Neuronal stem cell (in vitro differentiated cells): ENCODE data around the gene ZMIZ1.

Experiments
- DNase-seq: peaks from one replicate; pipeline ENCODE4 v3.0.0-alpha.2; 2013; ENCODE audit warnings: low spot score
- H2AFZ ChIP-seq: one replicate; pipeline ENCODE4 v1.6.1; 2013; ENCODE audit warnings: mild to moderate bottlenecking, low read length, inconsistent platforms
- H2AK5ac ChIP-seq: 2 replicates; pipeline ENCODE4 v1.6.1; 2013; ENCODE audit warnings: low read depth, mild to moderate bottlenecking, inconsistent platforms, low read length, moderate library complexity, mixed read lengths
- H2BK120ac ChIP-seq: 2 replicates; pipeline ENCODE4 v1.6.1; 2013; ENCODE audit warnings: low read depth, mild to moderate bottlenecking, inconsistent platforms, low read length, moderate library complexity, mixed read lengths
- H2BK12ac ChIP-seq: one replicate; pipeline ENCODE4 v1.6.1; 2013; ENCODE audit warnings: low read length, inconsistent platforms
- H2BK15ac ChIP-seq: 2 replicates; pipeline ENCODE4 v1.6.1; 2013; ENCODE audit warnings: mild to moderate bottlenecking, low read length, inconsistent platforms, mixed read lengths
- H2BK5ac ChIP-seq: one replicate; pipeline ENCODE4 v1.6.1; 2013; ENCODE audit warnings: inconsistent platforms, mild to moderate bottlenecking, low read length, moderate library complexity
- H3K14ac ChIP-seq: one replicate; pipeline ENCODE4 v1.6.1; 2013; ENCODE audit warnings: low read length, inconsistent platforms
- H3K18ac ChIP-seq: 2 replicates; pipeline ENCODE4 v1.6.1; 2013; ENCODE audit warnings: low read length, inconsistent platforms
- H3K23ac ChIP-seq: 2 replicates; pipeline ENCODE4 v1.6.1; 2013; ENCODE audit warnings: low read depth, mild to moderate bottlenecking, mixed read lengths, low read length, inconsistent platforms; ENCODE audit not compliant: poor library complexity
- H3K27ac ChIP-seq: replicated peaks from 3 replicates; pipeline ENCODE4 v1.5.1; 2013; ENCODE audit warnings: low read length, inconsistent platforms
- H3K27me3 ChIP-seq, 3 experiments: 2 replicates each; pipeline ENCODE4 v1.6.1; 2013; ENCODE audit warnings: low read length in 3 of 3, mild to moderate bottlenecking in 2 of 3, inconsistent platforms in 1 of 3, low read depth in 1 of 3, mixed read lengths in 1 of 3, moderate library complexity in 1 of 3; ENCODE audit not compliant: control insufficient read depth in 3 of 3, insufficient read depth in 3 of 3
- H3K36me3 ChIP-seq, 2 donors: replicated peaks in 1 of 2; 2 replicates each; pipeline ENCODE4 v1.6.1; 2013; ENCODE audit warnings: low read length in 2 of 2; ENCODE audit not compliant: control insufficient read depth in 2 of 2, insufficient read depth in 2 of 2
- H3K4ac ChIP-seq: 2 replicates; pipeline ENCODE4 v1.6.1; 2013; ENCODE audit warnings: inconsistent platforms, mild to moderate bottlenecking, low read length, moderate library complexity
- H3K4me1 ChIP-seq, 2 donors: 1 replicate in 1 of 2; 2 replicates in 1 of 2; pipeline ENCODE4 v1.6.1; 2013; ENCODE audit warnings: low read length in 2 of 2, low read depth in 1 of 2; ENCODE audit not compliant: control insufficient read depth in 2 of 2, insufficient read depth in 1 of 2
- H3K4me2 ChIP-seq: one replicate; pipeline ENCODE4 v1.6.1; 2013; ENCODE audit warnings: mild to moderate bottlenecking, low read length, inconsistent platforms; ENCODE audit not compliant: insufficient read depth, poor library complexity, severe bottlenecking
- H3K4me3 ChIP-seq, 2 donors: 2 replicates each; pipeline ENCODE4 v1.5.1; 2013; ENCODE audit warnings: low read length in 2 of 2, mild to moderate bottlenecking in 2 of 2, inconsistent platforms in 1 of 2, moderate library complexity in 1 of 2
- H3K79me1 ChIP-seq: one replicate; pipeline ENCODE4 v1.6.1; 2013; ENCODE audit warnings: low read depth, mild to moderate bottlenecking, inconsistent platforms, low read length, moderate library complexity
- H3K9ac ChIP-seq: one replicate; pipeline ENCODE4 v1.6.1; 2013; ENCODE audit warnings: mild to moderate bottlenecking, low read depth, low read length, inconsistent platforms; ENCODE audit not compliant: poor library complexity
- H3K9me3 ChIP-seq, 2 donors: replicated peaks in 1 of 2; 2 replicates each; pipeline versions ENCODE3 to v1.6.1; 2013; ENCODE audit warnings: low read length in 2 of 2, mild to moderate bottlenecking in 2 of 2, inconsistent platforms in 1 of 2, low read depth in 1 of 2, mixed read lengths in 1 of 2, moderate library complexity in 1 of 2; ENCODE audit not compliant: control insufficient read depth in 2 of 2, insufficient read depth in 1 of 2
- H4K8ac ChIP-seq: one replicate; pipeline ENCODE4 v1.6.1; 2013; ENCODE audit warnings: low read depth, mild to moderate bottlenecking, inconsistent platforms, low read length, moderate library complexity
- H4K91ac ChIP-seq: one replicate; pipeline ENCODE4 v1.6.1; 2013; ENCODE audit warnings: low read length, low read depth, mild to moderate bottlenecking, inconsistent platforms; ENCODE audit not compliant: poor library complexity
- WGBS, 2 donors: extraction: QIAGEN DNeasy Blood & Tissue Kit; methylation state at CpG; one replicate each; pipeline ENCODE4 v1.1.7; 2013; ENCODE audit warnings: missing lambda C conversion rate in 2 of 2, mixed read lengths in 1 of 2; ENCODE audit not compliant: insufficient read length in 2 of 2, insufficient replicate concordance in 1 of 2; ENCODE audit errors: extremely low coverage in 2 of 2; 5-methylcytosine and 5-hydroxymethylcytosine counted together

Gene ZMIZ1

DNA sequence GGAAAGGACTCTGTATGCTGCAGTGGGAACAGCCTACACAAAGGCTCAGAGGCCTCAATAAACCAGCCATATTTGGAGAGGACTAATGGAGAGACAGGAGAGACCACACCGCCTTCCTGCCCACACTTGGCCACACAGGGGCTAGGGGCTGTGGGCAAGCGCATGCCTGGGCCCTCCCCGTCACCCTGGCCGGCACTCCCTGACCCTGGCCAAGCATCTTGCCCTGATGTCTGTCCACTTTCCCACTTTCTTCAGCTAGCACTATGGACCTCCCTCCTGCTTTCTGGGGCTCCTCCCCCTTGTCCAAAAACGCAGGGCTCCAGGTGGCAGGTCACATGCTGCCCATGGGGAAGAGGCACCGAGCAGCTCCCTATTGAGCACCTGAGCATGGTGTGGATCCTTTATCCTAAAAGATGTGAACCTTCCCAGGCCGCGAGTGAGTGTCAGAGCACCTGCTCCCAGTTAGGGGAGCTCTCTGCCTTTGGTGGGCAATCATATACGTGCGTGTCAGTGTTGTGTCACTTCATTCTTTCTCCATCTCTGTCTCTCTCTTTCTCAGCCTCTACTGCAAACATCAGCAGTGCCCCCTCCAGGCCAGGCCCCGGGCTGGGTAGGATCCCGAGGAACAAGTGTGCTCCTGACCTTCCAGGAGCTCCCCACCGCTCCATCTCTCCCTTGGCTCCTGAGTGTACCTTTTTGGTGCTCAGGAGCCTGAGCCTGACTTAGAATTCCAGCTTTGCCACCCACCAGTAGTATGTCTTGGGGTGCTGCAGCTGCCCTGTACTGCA lies 74.0 kb downstream of the ZMIZ1 start:
- WGBS, 2 donors, result no CpG with 5 or more reads among the region's 13 CpGs
- H3K4me1 ChIP-seq, result peaks cover 8 to 26% of the 10 kb centered on the region in 2 donors

DNA sequence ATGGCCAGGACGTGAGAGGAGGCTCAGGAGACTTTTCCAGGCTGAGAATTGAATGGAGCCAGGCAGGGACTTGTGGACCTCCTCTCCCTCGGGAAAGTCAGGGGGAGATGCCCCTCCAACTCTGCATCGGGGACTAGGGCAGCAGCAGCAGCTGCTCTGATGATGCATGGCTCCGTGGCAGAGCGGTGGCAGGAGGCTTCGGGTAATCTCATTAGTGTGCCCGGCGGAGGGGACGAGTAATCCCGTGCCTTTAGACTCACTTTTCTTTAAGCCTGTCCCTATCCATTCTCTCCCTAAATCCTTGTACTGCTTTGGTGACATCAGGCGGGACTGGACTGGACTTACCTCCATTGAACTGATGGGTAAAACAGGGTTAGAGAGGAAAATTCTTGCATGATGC lies 75.1 kb downstream of the ZMIZ1 start:
- Histone ChIP-seq H3K14ac (no peak overlapping the region), H2BK120ac (no peak overlapping the region), H3K36me3 (peaks cover 23 to 85% of the 10 kb centered on the region in 2 donors), H2AK5ac (no peak overlapping the region), H2AFZ (no peak overlapping the region), H3K4me3 (no peak overlapping the region), H3K9me3 (no peaks in the 10 kb centered on the region), H3K4ac (no peak overlapping the region), H3K27ac (no peak overlapping the region), H3K23ac (no peak overlapping the region), H4K8ac (no peak overlapping the region), H3K18ac (no peak overlapping the region), H2BK15ac (no peak overlapping the region), H3K27me3 (no peaks in the 10 kb centered on the region), H2BK5ac (no peak overlapping the region), H3K9ac (no peak overlapping the region), H2BK12ac (no peak overlapping the region), H3K4me2 (no peak overlapping the region), H3K4me1 (peaks cover 10 to 29% of the 10 kb centered on the region in 2 donors), H3K79me1 (peaks cover 6% of the 10 kb centered on the region), H4K91ac (no peak overlapping the region)
- WGBS, 2 donors, result no CpG with 5 or more reads among the region's 11 CpGs
- DNase-seq, result no peak

More for the DNA sequence above, 74.0 kb downstream of the ZMIZ1 start:
- H2BK120ac ChIP-seq, result no peak overlapping the region
- H2BK5ac ChIP-seq, result no peak overlapping the region
- no peak overlapping the region for H3K4me2 ChIP-seq
- peaks cover 4% of the 10 kb centered on the region for H3K79me1 ChIP-seq
- H3K9me3 ChIP-seq, result no peaks in the 10 kb centered on the region
- no peak overlapping the region for H3K14ac ChIP-seq
- H2BK15ac ChIP-seq, result no peak overlapping the region
- H3K4ac ChIP-seq, result no peak overlapping the region
- H3K27me3 ChIP-seq, result no peaks in the 10 kb centered on the region
- H3K23ac ChIP-seq, result peak overlapping the region; percentile 8
- H2AK5ac ChIP-seq, result no peak overlapping the region
- no peak overlapping the region for H4K8ac ChIP-seq
- H3K27ac ChIP-seq, result no peak overlapping the region
- H4K91ac ChIP-seq, result no peak overlapping the region
- H2BK12ac ChIP-seq, result no peak overlapping the region
- H3K9ac ChIP-seq, result no peak overlapping the region
- H3K4me3 ChIP-seq, result no peak overlapping the region
- H3K36me3 ChIP-seq, result peaks cover 23 to 83% of the 10 kb centered on the region in 2 donors
- H2AFZ ChIP-seq, result no peak overlapping the region
- DNase-seq, result no peak
- H3K18ac ChIP-seq, result peak overlapping the region; percentile 51

DNA sequence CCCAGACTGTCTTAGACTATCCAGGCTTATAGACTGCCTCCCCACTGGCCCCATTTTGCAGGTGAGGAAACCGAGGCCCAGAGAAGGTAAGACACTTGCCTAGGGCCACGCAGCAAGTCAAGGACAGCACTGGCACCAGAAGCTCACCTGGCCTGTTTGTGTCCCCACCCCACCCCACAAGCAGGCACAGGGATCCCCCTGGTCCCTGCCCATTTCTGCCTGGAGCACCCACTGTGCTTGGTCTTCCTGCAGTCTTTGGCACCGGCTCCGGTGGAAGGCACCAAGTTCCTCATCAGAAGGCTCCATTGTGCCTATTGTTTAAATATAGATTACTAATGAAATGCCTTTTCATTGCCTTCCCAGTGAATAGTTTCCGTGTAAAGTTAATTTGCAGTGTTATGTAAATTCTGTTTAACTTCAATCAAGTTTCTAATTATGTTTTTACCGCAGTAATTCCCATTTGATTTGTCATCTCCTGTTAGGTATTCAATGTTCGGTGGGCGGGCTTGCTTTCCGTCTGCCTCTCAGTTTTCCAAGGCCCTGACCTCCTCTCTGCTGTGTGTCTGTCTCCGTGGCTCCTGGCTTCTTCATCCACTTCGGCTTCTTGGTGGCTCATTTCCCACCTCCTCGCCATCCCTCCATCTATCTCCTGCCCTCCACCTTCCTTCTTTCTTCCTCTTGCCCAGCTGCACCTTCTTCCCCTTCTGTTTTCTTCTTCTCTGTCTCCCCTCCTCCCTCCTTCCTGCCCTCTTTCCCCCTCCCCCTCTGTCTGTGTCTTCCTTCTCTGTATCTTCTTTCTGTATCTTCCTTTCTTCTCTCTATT lies 75.8 kb downstream of the ZMIZ1 start:
- WGBS, 2 donors, result no CpG with 5 or more reads among the region's 12 CpGs
- H2BK5ac ChIP-seq, result no peak overlapping the region
- H2BK120ac ChIP-seq, result no peak overlapping the region
- H3K4me3 ChIP-seq, result no peak overlapping the region
- H4K91ac ChIP-seq, result no peak overlapping the region
- no peak for DNase-seq
- no peak overlapping the region for H2AFZ ChIP-seq
- peaks cover 17 to 34% of the 10 kb centered on the region in 2 donors for H3K4me1 ChIP-seq
- H3K36me3 ChIP-seq, result peaks cover 22 to 85% of the 10 kb centered on the region in 2 donors
- no peaks in the 10 kb centered on the region for H3K9me3 ChIP-seq
- peaks cover 10% of the 10 kb centered on the region for H3K79me1 ChIP-seq
- peak overlapping the region; percentile 53 for H3K18ac ChIP-seq
- no peak overlapping the region for H4K8ac ChIP-seq
- H3K27ac ChIP-seq, result no peak overlapping the region
- H3K27me3 ChIP-seq, result no peaks in the 10 kb centered on the region
- H2AK5ac ChIP-seq, result no peak overlapping the region
- H3K9ac ChIP-seq, result no peak overlapping the region
- no peak overlapping the region for H2BK12ac ChIP-seq
- H2BK15ac ChIP-seq, result no peak overlapping the region
- no peak overlapping the region for H3K4me2 ChIP-seq
- no peak overlapping the region for H3K14ac ChIP-seq
- H3K23ac ChIP-seq, result no peak overlapping the region
- no peak overlapping the region for H3K4ac ChIP-seq

DNA sequence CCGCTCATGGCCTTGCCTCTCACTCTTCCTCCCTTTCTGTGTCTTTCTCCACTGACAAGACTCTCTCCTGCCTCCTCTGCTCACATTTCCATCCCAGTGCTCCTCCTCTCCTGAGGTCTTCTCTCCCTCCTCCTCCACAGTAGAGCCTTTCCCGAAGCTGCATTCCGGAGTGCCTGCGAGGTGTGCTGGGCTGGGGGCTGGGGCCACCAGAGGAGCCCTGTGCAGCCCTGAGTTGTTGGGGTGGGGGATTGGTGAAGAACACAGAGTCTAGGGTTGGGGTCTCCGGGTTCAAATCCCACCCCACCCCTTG lies 76.4 kb downstream of the ZMIZ1 start:
- Histone ChIP-seq H3K4me3 (no peak overlapping the region), H3K79me1 (peaks cover 11% of the 10 kb centered on the region), H4K8ac (no peak overlapping the region), H3K27me3 (no peaks in the 10 kb centered on the region), H3K23ac (no peak overlapping the region), H2BK120ac (no peak overlapping the region), H3K4ac (no peak overlapping the region), H3K9ac (no peak overlapping the region), H2BK12ac (no peak overlapping the region), H3K27ac (no peak overlapping the region), H3K14ac (peak overlapping the region; percentile 44), H2AFZ (no peak overlapping the region), H3K9me3 (no peaks in the 10 kb centered on the region), H3K4me1 (peaks cover 20 to 37% of the 10 kb centered on the region in 2 donors), H3K18ac (peak overlapping the region; percentile 72), H2AK5ac (no peak overlapping the region), H2BK5ac (no peak overlapping the region), H4K91ac (no peak overlapping the region), H3K4me2 (no peak overlapping the region), H2BK15ac (no peak overlapping the region), H3K36me3 (peaks cover 16 to 82% of the 10 kb centered on the region in 2 donors)
- no peak for DNase-seq
- WGBS, 2 donors, result no CpG with 5 or more reads among the region's 5 CpGs
